ENCODE measurements around the gene ABHD12B. TPM values are rescaled to one million over a fixed set of nuclear protein-coding genes. Genes with fewer than 3 reads are reported as not detected.

Gene ABHD12B
- total RNA-seq: not detected
- polyA plus RNA-seq: not detected
- total RNA-seq: 0 reads per million in 6 experiments

DNA sequence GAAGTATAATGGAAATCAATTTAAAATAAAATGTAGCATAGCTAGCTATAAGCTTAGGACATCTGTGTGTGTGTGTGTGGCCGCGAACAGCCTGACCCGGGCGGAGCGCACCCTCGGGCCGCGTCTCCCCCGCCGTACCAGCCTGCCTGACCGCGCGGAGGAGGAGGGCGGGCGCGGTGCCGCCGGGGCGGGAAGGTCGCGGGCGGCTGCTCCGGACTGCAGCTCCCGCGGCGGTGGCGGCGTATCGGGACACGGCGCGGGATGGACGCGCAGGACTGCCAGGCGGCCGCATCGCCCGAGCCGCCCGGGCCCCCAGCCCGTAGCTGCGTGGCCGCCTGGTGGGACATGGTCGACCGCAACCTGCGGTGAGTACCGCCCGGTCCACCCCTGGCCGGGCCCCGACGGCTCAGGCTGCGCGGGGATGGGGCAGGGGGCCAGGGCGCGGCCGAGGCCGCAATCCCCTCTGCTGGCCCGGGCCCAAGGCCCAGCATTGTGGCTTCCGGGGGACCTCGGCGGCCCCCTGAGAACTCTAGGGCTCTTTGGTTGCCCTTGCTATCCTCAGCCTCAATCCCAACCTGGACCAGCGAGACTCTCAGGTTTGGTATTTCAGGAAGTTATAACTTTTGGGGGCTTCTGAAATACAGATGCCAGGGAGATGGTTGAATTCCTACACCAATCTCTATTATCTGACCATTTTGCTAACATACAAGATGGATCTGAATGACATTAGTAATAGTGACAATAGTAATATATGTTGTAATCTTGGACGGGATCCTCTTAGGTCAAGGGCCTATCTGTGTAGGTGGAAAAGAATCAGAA is at the start of gene ABHD12B:
Gene ABHD12B (plus strand): TSS at position 140 of the 819 bp plus-strand sequence. CDS start 122 bp downstream, at position 262.
- peak in 1 of 10 donors; percentile 15 for DNase-seq
- Mint-ChIP-seq H3K4me3 (peak within 1 kb of the TSS in 8 of 10 donors; percentile 22 to 68 (median 40)), H3K36me3 (peaks cover 0 to 8% (median 0%) of the 10 kb centered on the region in 3 donors), H3K27ac (peak within 1 kb of the TSS in 4 of 10 donors; percentile 27 to 66 (median 52)), H3K4me1 (peaks cover 21 to 48% (median 44%) of the 10 kb centered on the region in 4 donors), H3K27me3 (peaks cover 35 to 64% (median 56%) of the 10 kb centered on the region in 5 donors), H3K9me3 (no peaks in the 10 kb centered on the region)
- ATAC-seq: peak in 1 of 2 donors; percentile 25
- POLR2A ChIA-PET: no interaction called here

- Mint-ChIP-seq H3K27me3 (no peaks in the 10 kb centered on the region), H3K9me3 (no peaks in the 10 kb centered on the region), H3K4me3 (peak overlapping the region; percentile 62 to 87 (median 84)), H3K36me3 (peaks cover 0 to 36% (median 9%) of the 10 kb centered on the region in 3 donors), H3K4me1 (peaks cover 57 to 92% (median 86%) of the 10 kb centered on the region in 4 donors), H3K27ac (peak overlapping the region; percentile 87 to 97 (median 95))
- POLR2A ChIA-PET: interaction anchor here (0.6 to 5.6 kb wide), 10 partner anchors 8 to 61 kb away, joined by 3 to 63 read pairs (median 8); partner anchors contain the start of gene NIN
- ATAC-seq (peak; percentile 33 to 63), DNase-seq (no peak)
These were observed 49.3 kb upstream of the ABHD12B start for GRCh38 chr14:50822501-50823042.

DNA sequence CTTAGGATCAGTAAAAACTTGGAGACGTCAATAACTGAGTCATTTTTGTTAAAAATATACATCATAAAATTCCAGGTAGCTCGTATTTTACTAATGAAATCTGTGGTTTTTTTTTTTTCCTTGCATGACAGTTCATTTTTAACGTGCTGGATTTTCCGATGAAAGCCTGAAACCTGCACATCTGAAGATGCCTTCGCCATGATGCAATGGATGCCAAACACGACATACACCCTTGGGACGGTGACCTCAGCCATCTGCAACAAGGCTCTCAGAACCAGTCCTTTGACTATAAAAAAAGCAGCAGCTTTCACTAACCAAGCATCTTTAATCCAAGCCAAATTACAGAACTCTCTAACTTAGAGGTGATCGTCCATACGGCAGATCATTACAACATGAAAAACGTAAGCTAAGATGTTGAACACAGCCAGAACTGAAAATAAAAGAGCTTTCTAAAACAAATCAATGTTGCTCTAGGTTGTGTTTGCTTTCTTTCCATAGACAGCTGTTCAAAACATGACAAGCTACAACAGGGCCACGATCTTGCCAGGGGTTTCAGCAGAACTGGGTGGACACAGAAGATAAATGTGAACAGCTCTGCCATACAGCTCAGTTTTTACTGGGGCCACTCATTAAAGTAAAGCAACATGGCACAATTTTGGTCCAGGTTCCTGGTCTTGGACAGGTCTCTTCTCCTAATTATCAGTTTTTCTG is 48.6 kb upstream of the ABHD12B start:
- Mint-ChIP-seq H3K36me3 (peaks cover 0 to 34% (median 9%) of the 10 kb centered on the region in 3 donors), H3K27ac (peak overlapping the region; percentile 87 to 97 (median 95)), H3K27me3 (no peaks in the 10 kb centered on the region), H3K4me3 (peak overlapping the region; percentile 62 to 87 (median 84)), H3K4me1 (peaks cover 56 to 97% (median 90%) of the 10 kb centered on the region in 4 donors), H3K9me3 (no peaks in the 10 kb centered on the region)
- DNase-seq (peak in 1 of 10 donors; percentile 23), ATAC-seq (peak; percentile 7 to 21)
- POLR2A ChIA-PET: interaction anchor here (0.6 to 5.6 kb wide), 8 partner anchors 7 to 61 kb away, joined by 3 to 63 read pairs (median 11); partner anchors contain the start of gene NIN

DNA sequence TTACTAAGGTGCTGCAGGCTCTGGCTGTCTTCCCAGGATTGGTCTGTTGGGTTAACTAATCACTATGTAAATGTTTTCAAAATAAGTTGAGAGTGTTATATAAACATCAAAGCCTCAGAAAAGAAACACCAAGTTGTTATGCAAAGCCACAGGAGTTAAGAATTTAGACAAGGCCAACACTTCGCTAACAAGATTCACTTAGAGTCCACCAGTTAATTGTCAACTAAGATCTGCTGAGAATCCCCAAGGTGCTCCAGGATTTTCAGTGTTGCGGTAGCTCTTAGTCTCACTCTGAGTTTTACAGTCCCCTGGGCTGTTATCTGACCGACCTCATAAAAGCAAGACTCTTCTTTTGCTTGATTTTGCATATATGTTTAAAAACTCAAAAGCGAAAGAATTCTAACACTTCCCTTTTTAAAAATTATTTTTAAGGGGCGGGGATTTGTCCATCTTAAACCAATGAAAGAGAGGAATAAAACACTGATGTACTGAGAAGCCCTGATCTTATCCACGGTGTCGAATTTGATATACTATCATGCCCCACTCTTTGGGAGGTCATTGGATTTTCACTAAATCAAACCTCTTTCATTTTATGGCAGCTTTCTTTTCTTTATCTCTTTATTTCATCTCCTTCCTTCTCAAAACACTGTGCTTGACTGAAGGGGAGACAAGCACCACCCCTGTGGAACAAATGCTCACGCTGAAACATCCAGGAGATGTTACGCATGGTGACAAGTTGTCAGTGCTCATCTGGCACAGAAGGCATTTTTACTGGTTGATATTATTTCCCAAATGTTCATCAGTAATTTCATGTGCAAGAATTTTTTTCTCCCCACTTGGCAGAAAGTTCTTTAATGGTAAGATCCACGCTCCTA is 47.9 kb upstream of the ABHD12B start:
- ATAC-seq (peak; percentile 24 to 26), DNase-seq (peak in 3 of 10 donors; percentile 31 to 37 (median 35))
- Mint-ChIP-seq H3K27me3 (no peaks in the 10 kb centered on the region), H3K36me3 (peaks cover 0 to 29% (median 4%) of the 10 kb centered on the region in 3 donors), H3K4me3 (peak overlapping the region; percentile 62 to 87 (median 84)), H3K9me3 (no peaks in the 10 kb centered on the region), H3K27ac (peak overlapping the region; percentile 87 to 97 (median 95)), H3K4me1 (peaks cover 60 to 97% (median 92%) of the 10 kb centered on the region in 4 donors)
- POLR2A ChIA-PET: interaction anchor here (1.2 to 5.6 kb wide), 6 partner anchors 7 to 38 kb away, joined by 3 to 63 read pairs (median 14); partner anchors contain the start of gene NIN

- POLR2A ChIA-PET: interaction anchor here (0.6 kb wide), 1 partner anchor 14 kb away, joined by 5 read pairs; no protein-coding TSS in a partner anchor
- Mint-ChIP-seq H3K9me3 (no peaks in the 10 kb centered on the region), H3K4me3 (peak overlapping the region in 3 of 10 donors; percentile 79 to 86 (median 85)), H3K4me1 (peaks cover 61 to 94% (median 90%) of the 10 kb centered on the region in 4 donors), H3K27ac (peak overlapping the region; percentile 87 to 97 (median 95)), H3K36me3 (peaks cover 0 to 20% (median 2%) of the 10 kb centered on the region in 3 donors), H3K27me3 (no peaks in the 10 kb centered on the region)
- ATAC-seq (no peak), DNase-seq (no peak)
These were observed 46.5 kb upstream of the ABHD12B start for GRCh38 chr14:50825307-50825706.

GRCh38 chr14:50826681-50827080 is 45.2 kb upstream of the ABHD12B start:
- POLR2A ChIA-PET: interaction anchor here (0.9 to 2.0 kb wide), 6 partner anchors 9 to 41 kb away, joined by 3 to 6 read pairs (median 3); no protein-coding TSS in a partner anchor
- DNase-seq: no peak
- peak overlapping the region in 7 of 10 donors; percentile 12 to 63 (median 36) for H3K4me3 Mint-ChIP-seq

DNA sequence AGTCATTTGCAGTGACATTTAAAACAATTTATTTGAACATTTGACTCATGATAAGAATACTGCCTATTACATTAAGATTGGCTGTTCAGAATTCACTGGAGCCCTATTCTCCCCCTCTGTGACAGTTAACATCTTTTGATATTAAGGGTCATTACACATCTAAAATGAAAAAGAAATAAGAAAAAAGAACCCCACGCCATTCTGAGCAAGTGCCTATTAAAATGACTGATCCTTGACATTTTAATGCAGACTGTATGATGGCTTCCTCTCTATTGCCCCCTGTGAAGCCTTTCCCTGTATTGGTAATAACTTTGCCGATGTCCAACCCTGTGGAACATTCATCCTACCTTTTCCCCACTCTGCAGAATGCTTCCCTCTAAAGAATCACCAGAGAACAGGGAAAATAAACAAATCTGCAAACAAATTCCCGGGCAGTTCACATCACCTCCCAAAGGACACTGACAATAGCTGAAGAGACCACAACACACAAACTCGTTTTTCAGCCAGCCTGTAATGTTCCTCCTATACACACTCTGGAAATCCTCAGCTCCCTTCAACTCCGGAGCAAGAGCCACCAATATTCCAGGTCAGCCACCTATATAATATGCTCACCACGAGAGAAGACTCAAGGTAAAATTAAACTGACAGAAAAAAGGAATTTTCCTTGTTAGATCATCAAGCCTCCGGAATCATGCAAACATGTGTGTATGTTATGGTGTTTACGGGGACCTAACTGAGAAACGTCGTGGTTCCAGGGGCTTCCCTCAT is 42.9 kb upstream of the ABHD12B start:
- H3K9me3 Mint-ChIP-seq: no peaks in the 10 kb centered on the region
- ATAC-seq: no peak
- H3K4me1 Mint-ChIP-seq: peaks cover 47 to 79% (median 74%) of the 10 kb centered on the region in 4 donors
- no peak for DNase-seq
- H3K36me3 Mint-ChIP-seq: peaks cover 0 to 10% (median 0%) of the 10 kb centered on the region in 3 donors
- POLR2A ChIA-PET: interaction anchor here (0.9 to 4.8 kb wide), 12 partner anchors 8 to 1209 kb away, joined by 3 to 79 read pairs (median 8); partner anchors contain the start of genes MGAT2 and RPL36AL
- H3K27me3 Mint-ChIP-seq: no peaks in the 10 kb centered on the region
- H3K27ac Mint-ChIP-seq: peak overlapping the region; percentile 89 to 98 (median 96)
- H3K4me3 Mint-ChIP-seq: peak overlapping the region; percentile 89 to 99 (median 98)

More at GRCh38 chr14:50826681-50827080, 45.2 kb upstream of the ABHD12B start:
- peak overlapping the region; percentile 10 to 97 (median 74) for H3K27ac Mint-ChIP-seq
- H3K4me1 Mint-ChIP-seq: peaks cover 56 to 85% (median 81%) of the 10 kb centered on the region in 4 donors
- H3K9me3 Mint-ChIP-seq: no peaks in the 10 kb centered on the region
- no peak for ATAC-seq
- H3K36me3 Mint-ChIP-seq: peaks cover 0 to 11% (median 0%) of the 10 kb centered on the region in 3 donors
- no peaks in the 10 kb centered on the region for H3K27me3 Mint-ChIP-seq

GRCh38 chr14:50829489-50830043 is 42.3 kb upstream of the ABHD12B start:
- POLR2A ChIA-PET: interaction anchor here (0.9 to 4.8 kb wide), 11 partner anchors 9 to 1209 kb away, joined by 4 to 79 read pairs (median 8); partner anchors contain the start of genes MGAT2 and RPL36AL
- Mint-ChIP-seq H3K9me3 (no peaks in the 10 kb centered on the region), H3K36me3 (peaks cover 0 to 10% (median 0%) of the 10 kb centered on the region in 3 donors), H3K27me3 (no peaks in the 10 kb centered on the region), H3K4me3 (peak overlapping the region; percentile 89 to 99 (median 98)), H3K4me1 (peaks cover 43 to 79% (median 72%) of the 10 kb centered on the region in 4 donors), H3K27ac (peak overlapping the region; percentile 89 to 98 (median 96))
- no peak for ATAC-seq
- DNase-seq: peak in 2 of 10 donors; percentile 17 to 37

- POLR2A ChIA-PET: interaction anchor here (0.9 to 4.8 kb wide), 15 partner anchors 9 to 1210 kb away, joined by 4 to 79 read pairs (median 8); partner anchors contain the start of genes MGAT2 and RPL36AL
- DNase-seq (peak; percentile 59 to 81 (median 66)), ATAC-seq (peak; percentile 52 to 71)
- no peaks in the 10 kb centered on the region for H3K27me3 Mint-ChIP-seq
- no peaks in the 10 kb centered on the region for H3K9me3 Mint-ChIP-seq
- H3K4me3 Mint-ChIP-seq: peak overlapping the region; percentile 89 to 99 (median 98)
- H3K27ac Mint-ChIP-seq: peak overlapping the region; percentile 89 to 98 (median 96)
- H3K36me3 Mint-ChIP-seq: peaks cover 0 to 10% (median 0%) of the 10 kb centered on the region in 3 donors
- peaks cover 42 to 79% (median 73%) of the 10 kb centered on the region in 4 donors for H3K4me1 Mint-ChIP-seq
These were observed 41.6 kb upstream of the ABHD12B start for GRCh38 chr14:50830044-50830931.
